Measurements from ENCODE around the gene MAN1A1.

The MAN1A1 gene

GRCh38 chr6:119264854-119265397 lies 84.6 kb downstream of the MAN1A1 start:
- DNase-seq: no peak

DNA sequence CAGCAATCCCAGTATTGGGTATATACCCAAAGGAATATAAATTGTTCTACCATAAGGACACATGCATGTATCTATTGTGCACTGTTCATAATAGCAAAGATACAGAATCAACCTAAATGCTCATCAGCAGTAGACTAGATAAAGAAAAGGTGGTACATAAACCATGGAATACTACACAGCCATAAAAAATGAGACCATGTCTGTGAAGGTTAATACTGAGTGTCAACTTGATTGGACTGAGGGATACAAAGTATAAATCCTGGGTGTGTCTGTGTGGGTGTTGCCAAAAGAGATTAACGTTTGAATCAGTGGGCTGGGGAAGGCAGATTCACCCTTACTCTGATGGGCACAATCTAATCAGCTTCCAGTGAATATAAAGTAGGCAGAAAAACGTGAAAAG lies 86.9 kb downstream of the MAN1A1 start:
- DNase-seq: no peak

DNA sequence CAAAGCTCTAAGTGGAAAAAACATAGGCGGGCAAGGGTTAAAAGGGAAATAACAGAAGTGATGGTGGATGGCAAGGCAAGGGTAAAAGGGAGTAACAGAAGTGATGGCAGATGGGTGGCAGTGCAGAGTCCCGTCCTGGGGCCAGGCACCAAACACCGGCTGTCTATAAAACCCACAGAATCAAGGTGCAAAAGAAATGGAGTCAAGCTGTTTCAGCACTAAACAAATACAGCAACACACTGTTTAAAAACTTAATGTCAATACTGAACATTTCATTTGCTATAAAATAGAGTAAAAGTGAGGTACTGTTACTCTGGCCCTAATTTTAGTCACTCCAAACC lies 87.6 kb downstream of the MAN1A1 start:
- no peak for DNase-seq

GRCh38 chr6:119259027-119259426 lies 90.5 kb downstream of the MAN1A1 start:
- DNase-seq: no peak

DNA sequence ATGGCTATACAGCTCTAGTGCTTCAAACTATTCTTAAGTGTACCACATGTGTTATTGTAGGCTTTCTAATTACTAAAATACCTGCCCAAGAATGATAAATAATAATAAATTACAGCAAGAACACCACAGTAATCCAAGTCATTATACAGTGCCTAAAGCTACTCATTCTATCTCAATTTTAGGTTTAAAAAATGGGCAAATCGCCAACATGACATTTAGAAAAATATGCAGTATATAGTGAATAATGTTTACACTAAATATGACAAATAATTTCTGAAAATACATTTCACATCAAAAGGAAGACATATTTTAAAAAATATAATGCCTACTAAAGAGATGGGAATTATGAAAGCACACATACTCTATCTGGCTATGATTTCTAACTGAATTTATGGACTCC lies 91.8 kb downstream of the MAN1A1 start:
- DNase-seq: no peak

- DNase-seq: no peak
Measured at GRCh38 chr6:119256978-119257462, 92.5 kb downstream of the MAN1A1 start.

GRCh38 chr6:119256392-119256791 lies 93.2 kb downstream of the MAN1A1 start:
- DNase-seq: no peak

- DNase-seq: no peak
Measured at GRCh38 chr6:119255492-119255891, 94.1 kb downstream of the MAN1A1 start.

DNA sequence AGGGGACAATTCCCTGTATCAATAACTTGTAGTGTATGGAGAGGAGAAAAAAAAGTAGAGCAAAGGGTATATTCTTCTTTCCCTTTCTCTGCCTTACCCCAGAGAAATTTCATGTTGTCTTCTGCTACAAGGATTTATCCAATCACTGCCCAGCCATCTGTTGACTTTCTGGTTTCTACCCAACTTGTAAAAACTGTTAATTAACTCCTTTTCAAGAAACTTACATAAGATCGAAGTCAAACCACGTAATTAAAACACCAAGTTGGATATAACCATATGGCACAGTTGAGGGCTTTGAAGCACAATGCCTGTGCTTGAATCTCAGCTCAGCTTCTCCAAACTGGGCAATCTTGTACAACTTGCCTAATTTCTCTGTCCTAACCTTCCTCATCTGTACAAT lies 99.5 kb downstream of the MAN1A1 start:
- DNase-seq: peak; percentile 26

GRCh38 chr6:119249319-119249718 lies 100.2 kb downstream of the MAN1A1 start:
- no peak for DNase-seq

DNA sequence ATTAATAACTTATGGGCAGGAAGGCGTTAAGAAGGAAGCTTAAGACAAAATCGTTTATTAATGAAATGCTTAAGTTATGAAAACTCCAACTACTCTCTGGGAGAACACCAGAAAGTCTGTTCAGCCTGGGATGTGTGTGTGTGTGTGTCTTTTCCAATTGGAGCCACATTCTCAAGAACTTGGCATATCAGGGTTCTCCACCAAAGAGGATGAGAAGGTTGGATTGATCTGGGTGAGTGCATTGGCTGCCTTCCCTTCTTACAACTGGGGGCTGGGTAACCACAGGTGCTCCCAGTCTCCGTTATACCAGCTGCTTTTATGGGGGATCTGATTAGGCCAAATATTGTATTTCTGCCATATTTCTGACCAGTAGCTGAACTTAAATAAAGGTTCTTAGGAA lies 102.1 kb downstream of the MAN1A1 start:
- DNase-seq: no peak

- no peak for DNase-seq
Measured at GRCh38 chr6:119243657-119244056, 105.9 kb downstream of the MAN1A1 start.

DNA sequence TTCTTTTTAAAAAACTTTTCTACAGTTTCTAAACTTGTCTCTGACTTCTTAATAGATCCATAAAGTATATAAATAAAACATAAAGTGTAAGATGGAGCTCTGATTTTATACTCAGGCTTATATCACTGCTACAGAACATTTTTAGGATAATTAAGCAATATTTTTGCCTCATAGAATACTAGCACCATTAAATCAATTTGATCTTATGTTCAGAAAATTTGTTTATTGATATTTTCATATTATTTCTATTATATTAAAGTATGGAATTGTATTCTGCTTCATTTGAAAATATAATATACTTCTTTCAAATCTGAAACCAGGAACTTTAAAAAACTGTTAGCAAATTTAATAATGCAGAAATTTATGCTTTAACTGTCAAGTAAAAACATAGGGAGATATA lies 106.5 kb downstream of the MAN1A1 start:
- no peak for DNase-seq

DNA sequence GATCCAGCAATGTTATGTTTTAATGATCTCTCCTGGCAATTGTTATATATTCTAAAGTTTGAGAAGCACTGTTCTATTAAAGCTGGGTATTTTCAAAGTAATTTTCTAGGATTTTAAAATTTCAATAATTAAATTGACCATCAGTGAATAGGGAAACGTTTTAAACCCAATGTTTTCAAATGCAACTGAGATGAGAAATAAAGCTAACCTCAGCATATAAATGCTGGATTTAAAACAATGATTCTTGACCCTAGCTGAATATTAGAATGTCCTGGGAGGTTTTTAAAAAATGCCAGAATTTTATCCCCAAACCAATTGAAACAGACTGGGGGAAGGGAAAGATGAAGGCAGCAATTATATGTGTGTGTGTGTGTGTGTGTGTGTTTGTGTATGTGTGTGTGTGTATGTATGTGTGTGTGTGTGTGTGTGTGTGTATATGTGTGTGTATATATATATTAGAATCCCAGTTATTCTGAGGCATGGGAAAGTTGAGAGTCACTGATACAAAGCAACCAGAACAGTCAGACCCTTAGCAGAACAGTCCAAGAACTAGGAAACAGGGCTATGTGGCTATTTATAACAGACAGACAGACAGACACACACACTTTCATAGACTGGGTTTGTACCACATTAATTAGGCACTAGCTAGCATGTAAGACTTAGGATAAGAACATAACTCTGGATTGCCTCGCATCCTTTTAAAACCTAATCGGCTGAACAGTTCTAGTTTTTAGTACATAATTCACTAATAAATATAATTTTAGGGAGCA lies 107.8 kb downstream of the MAN1A1 start:
- DNase-seq: no peak

- no peak for DNase-seq
Measured at GRCh38 chr6:119241111-119241465, 108.5 kb downstream of the MAN1A1 start.

DNA sequence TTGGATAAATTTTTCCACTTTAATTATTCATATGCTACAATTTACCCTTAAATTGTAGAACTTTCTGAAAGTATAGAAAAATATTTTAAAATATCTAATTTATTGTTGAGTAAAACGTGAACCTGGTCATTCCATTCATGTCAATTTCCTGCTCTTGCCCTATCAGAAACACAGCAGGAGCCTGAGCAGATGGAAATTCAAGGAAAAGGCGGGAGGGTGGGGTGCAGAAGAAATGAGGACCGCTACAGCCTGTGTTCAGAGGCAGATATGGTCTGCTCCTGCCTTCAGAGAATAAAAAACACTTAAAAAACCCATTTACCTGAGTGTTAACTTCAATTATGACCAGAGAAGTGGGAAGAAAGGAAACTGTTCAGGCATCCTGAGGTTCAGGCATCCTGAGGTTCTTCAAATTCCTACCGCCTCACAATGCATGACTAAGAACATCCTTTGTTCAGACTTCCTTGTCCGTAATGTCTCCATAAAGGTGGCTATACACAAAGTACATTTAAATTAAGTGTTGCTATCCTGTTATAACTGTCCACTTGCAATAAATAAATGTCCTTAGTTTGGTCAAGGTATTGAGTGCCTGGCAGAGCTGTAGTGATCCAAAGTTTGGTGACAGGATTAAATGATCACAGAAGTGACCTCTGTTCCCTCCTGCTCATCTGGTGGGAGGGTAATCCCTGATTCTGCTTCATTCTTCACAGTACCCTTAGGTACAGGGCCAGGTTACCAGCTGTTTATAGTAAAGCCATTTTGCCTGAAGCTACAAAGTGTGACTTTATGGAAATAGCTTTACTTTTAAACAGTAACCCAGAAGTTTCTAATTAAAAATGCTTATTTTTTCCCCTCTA lies 109.1 kb downstream of the MAN1A1 start:
- no peak for DNase-seq

DNA sequence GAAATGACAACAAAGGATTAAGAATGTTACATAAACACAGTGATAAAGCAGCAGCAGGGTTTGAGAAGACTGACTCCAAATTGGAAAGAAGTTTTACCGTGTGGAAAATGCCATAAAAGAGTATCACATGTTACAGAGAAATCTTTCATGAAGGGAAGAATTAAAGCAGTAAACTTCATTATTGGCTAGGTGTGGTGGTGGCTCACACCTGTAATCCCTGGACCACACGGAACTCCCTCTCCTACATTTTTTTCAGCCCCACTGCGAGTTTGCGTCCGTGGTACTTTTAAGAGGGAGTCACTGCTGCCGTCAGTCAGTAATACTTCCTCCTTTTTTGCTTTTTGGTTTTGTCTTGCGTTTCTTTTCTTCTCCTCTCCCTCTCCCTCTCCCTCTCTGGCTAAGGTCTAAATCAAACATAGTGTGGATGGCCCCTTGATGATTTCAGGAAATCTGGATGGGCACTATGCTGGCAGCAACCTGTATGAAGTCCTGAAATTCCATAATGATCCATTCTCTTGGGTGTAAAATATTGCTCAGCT lies 112.3 kb downstream of the MAN1A1 start:
- no peak for DNase-seq

GRCh38 chr6:119234941-119235340 lies 114.6 kb downstream of the MAN1A1 start:
- DNase-seq: no peak

- DNase-seq: no peak
Measured at GRCh38 chr6:119234457-119234856, 115.1 kb downstream of the MAN1A1 start.

GRCh38 chr6:119233312-119233984 lies 116.1 kb downstream of the MAN1A1 start:
- DNase-seq: no peak

GRCh38 chr6:119231394-119231793 lies 118.2 kb downstream of the MAN1A1 start:
- no peak for DNase-seq

DNA sequence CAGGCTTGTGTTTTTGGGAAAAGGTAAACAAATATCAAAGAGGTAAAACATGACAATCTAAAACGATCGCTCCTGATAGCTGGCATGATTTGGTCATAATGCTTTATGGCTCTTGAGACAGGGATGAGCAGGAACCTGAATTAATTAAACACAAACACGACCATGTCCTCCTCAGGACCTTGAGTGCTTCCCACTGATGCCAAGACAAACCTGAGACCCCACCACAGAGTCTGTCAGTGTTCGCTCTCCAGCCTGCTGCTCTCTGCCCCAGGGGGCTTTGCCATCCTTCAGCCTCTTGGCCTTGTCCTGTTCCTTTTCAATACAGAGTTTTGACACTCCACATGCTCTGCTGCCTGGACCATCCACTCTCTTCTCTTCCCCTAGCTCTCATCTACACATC lies 119.4 kb downstream of the MAN1A1 start:
- DNase-seq: no peak

- no peak for DNase-seq
Measured at GRCh38 chr6:119227377-119227776, 122.2 kb downstream of the MAN1A1 start.

Data from NCI-H524 treated with DMSO at 0.1 percent for 48 hours (cell line).